ENCODE results near the gene CFAP77.

DNA sequence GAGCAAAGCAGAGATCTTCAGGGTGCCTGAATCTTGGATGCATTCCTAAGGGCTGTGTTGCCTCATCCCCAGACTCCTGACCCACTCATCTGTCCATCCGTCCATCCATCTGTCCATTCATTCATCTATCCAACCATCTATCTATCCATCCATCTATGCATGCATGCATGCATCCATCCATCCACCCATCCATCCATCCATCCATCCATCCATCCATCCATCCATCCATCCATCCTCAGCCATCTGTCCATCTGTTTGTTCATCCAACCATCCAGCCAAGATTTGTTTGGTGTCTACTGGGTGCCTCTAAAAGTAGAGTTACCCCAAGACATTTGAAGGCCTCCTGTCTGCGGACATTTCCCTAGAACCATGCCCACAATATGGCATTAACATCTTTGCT lies 144.7 kb downstream of the CFAP77 start:
- TF ChIP-seq, protein P1, sequence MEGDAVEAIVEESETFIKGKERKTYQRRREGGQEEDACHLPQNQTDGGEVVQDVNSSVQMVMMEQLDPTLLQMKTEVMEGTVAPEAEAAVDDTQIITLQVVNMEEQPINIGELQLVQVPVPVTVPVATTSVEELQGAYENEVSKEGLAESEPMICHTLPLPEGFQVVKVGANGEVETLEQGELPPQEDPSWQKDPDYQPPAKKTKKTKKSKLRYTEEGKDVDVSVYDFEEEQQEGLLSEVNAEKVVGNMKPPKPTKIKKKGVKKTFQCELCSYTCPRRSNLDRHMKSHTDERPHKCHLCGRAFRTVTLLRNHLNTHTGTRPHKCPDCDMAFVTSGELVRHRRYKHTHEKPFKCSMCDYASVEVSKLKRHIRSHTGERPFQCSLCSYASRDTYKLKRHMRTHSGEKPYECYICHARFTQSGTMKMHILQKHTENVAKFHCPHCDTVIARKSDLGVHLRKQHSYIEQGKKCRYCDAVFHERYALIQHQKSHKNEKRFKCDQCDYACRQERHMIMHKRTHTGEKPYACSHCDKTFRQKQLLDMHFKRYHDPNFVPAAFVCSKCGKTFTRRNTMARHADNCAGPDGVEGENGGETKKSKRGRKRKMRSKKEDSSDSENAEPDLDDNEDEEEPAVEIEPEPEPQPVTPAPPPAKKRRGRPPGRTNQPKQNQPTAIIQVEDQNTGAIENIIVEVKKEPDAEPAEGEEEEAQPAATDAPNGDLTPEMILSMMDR (tag by site-specific recombination; IDR thresholded peaks at IDR 0.05), result no peak
- TF ChIP-seq ZBTB1 (tag by site-specific recombination; IDR thresholded peaks at IDR 0.05), result no peak
- no peak for TF ChIP-seq ZNF560 (tag by site-specific recombination; IDR thresholded peaks at IDR 0.05; ENCODE audit: borderline replicate concordance)
- no peak for TF ChIP-seq TRIM28 (IDR thresholded peaks at IDR 0.05; ENCODE audit: borderline replicate concordance, low read length)
- no peak for TF ChIP-seq ZNF600 (tag by site-specific recombination; IDR thresholded peaks at IDR 0.05)
- TF ChIP-seq ZNF624 (tag by site-specific recombination; IDR thresholded peaks at IDR 0.05), result no peak
- TF ChIP-seq ZNF274 (IDR thresholded peaks at IDR 0.05; ENCODE audit: low read length), result no peak
- no peak for TF ChIP-seq ZNF274 (tag by site-specific recombination; IDR thresholded peaks at IDR 0.05; ENCODE audit: borderline replicate concordance)
- TF ChIP-seq, protein P2, sequence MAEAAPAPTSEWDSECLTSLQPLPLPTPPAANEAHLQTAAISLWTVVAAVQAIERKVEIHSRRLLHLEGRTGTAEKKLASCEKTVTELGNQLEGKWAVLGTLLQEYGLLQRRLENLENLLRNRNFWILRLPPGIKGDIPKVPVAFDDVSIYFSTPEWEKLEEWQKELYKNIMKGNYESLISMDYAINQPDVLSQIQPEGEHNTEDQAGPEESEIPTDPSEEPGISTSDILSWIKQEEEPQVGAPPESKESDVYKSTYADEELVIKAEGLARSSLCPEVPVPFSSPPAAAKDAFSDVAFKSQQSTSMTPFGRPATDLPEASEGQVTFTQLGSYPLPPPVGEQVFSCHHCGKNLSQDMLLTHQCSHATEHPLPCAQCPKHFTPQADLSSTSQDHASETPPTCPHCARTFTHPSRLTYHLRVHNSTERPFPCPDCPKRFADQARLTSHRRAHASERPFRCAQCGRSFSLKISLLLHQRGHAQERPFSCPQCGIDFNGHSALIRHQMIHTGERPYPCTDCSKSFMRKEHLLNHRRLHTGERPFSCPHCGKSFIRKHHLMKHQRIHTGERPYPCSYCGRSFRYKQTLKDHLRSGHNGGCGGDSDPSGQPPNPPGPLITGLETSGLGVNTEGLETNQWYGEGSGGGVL (tag by site-specific recombination; IDR thresholded peaks at IDR 0.05), result no peak
